Kidney (tissue), 14 donors: ENCODE results near the gene KCNK7. TPM values are rescaled to one million over a fixed set of nuclear protein-coding genes. Genes with fewer than 3 reads are reported as not detected.

Experiments
- DNase-seq, 5 donors: peaks; one replicate each; pipeline ENCODE4 v3.0.0-alpha.2; 2013 to 2020
- FAIRE-seq: peaks from 2 replicates; lab custom pipeline; 2012; peaks lifted over from hg19 to GRCh38; lab: Jason Lieb, UNC
- H3K27ac ChIP-seq, 2 donors: one replicate each; pipeline ENCODE4 v1.7.0; 2013; ENCODE audit warnings: low read depth in 2 of 2, low read length in 2 of 2, inconsistent platforms in 1 of 2
- H3K27me3 ChIP-seq: one replicate; pipeline ENCODE4 v1.7.1; 2013; ENCODE audit warnings: low read length, inconsistent platforms; ENCODE audit not compliant: control insufficient read depth, insufficient read depth
- H3K36me3 ChIP-seq, 3 donors: one replicate each; pipeline versions ENCODE4 v1.7.0 to v1.7.1; 2013; ENCODE audit warnings: low read length in 3 of 3, control low read depth in 1 of 3, inconsistent platforms in 1 of 3; ENCODE audit not compliant: insufficient read depth in 3 of 3, control insufficient read depth in 2 of 3
- H3K4me1 ChIP-seq, 3 donors: one replicate each; pipeline versions ENCODE4 v1.7.0 to v1.7.1; 2013; ENCODE audit warnings: low read length in 3 of 3, inconsistent platforms in 1 of 3, low read depth in 1 of 3; ENCODE audit not compliant: control insufficient read depth in 2 of 3, insufficient read depth in 2 of 3
- H3K4me3 ChIP-seq, 3 donors: one replicate each; pipeline versions ENCODE4 v1.7.0 to v1.8.1; 2013; ENCODE audit warnings: low read length in 3 of 3, control low read depth in 1 of 3, inconsistent platforms in 1 of 3
- H3K9ac ChIP-seq, 3 donors: one replicate each; pipeline versions ENCODE4 v1.7.0 to v1.7.1; 2013; ENCODE audit warnings: low read length in 3 of 3, control low read depth in 1 of 3, inconsistent platforms in 1 of 3
- H3K9me3 ChIP-seq, 3 donors: one replicate each; pipeline versions ENCODE4 v1.7.0 to v1.7.1; 2013; ENCODE audit warnings: low read length in 3 of 3, control low read depth in 1 of 3, inconsistent platforms in 1 of 3; ENCODE audit not compliant: control insufficient read depth in 2 of 3, insufficient read depth in 1 of 3
- CTCF ChIP-seq: IDR thresholded peaks from 3 replicates; pipeline ENCODE4 v1.5.1; 2012; ENCODE audit warnings: mild to moderate bottlenecking, moderate library complexity, borderline replicate concordance; ENCODE audit not compliant: insufficient read depth; ENCODE audit errors: extremely low read depth
- intact Hi-C: fragments of 100-400 bp; cut with DNase I; formaldehyde crosslinking; loops from one replicate; pipeline ENCODE4 v1.11.1; 2022
- polyA plus RNA-seq: library from polyadenylated mRNA; stranded (reverse); fragments of 350-450 nt; fragmentation: Illumina TruSeq; extraction: RNeasy Lipid Tissue Mini Kit (QIAGEN cat#74804); gene quantifications from one replicate; pipeline ENCODE4 v1.2.3, GENCODE V29; 2014; ENCODE audit warnings: low read depth, low replicate concordance; ENCODE audit not compliant: insufficient read depth
- total RNA-seq: library from RNA; stranded (reverse); fragmentation: NEBNext Ultra II Directional; extraction: Animal tissue kit (Norgen Biotek cat#: 25700); gene quantifications from one replicate; pipeline ENCODE4 v1.2.1, GENCODE V29; 2021
- donor health status: control.
- donor health status: control.
- donor health status: control.
- donor health status: control.
- donor health status: control.
- donor health status: DM: yes; HTN: yes; CAD: no.
- donor health status: Normal renal cell carcinoma (clear cell type).

Gene KCNK7
- total and polyA plus RNA-seq, 2 donors from 2014 or later: 0.25 TPM; not detected in 1

GRCh38 chr11:65619281-65619928 is 23.8 kb upstream of the KCNK7 start:
- Histone ChIP-seq H3K4me1 (peaks cover 0 to 13% (median 0%) of the 10 kb centered on the region in 3 donors), H3K9ac (no peak overlapping the region), H3K9me3 (no peaks in the 10 kb centered on the region), H3K4me3 (no peak overlapping the region), H3K36me3 (peaks cover 2 to 12% (median 8%) of the 10 kb centered on the region in 3 donors), H3K27me3 (no peaks in the 10 kb centered on the region), H3K27ac (no peak overlapping the region)
- TF ChIP-seq CTCF: no peak
- no peak for DNase-seq
- FAIRE-seq: no peak
- intact Hi-C loops: no loop called here

DNA sequence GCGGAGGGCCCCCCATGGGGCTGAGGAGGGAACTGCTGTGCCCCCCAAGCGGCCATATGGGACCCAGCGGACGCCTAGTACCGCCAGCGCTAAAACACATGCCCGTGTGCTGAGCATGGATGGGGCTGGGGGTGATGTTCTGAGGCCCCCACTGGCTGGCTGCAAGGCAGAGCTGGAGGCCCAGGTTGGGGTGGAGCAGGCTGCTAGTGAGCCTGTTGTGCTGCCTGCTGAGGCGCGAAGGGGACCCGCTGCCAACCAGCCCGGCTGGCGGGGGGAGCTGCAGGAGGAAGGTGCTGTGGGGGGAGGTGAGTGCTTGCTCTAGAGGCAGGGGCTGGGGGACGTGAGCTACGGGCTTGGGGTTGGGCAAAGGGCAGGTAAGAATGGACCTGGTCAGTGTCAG is 23.2 kb upstream of the KCNK7 start:
- Histone ChIP-seq H3K36me3 (peaks cover 2 to 12% (median 8%) of the 10 kb centered on the region in 3 donors), H3K9ac (no peak overlapping the region), H3K27ac (no peak overlapping the region), H3K27me3 (no peaks in the 10 kb centered on the region), H3K9me3 (no peaks in the 10 kb centered on the region), H3K4me1 (peaks cover 0 to 13% (median 0%) of the 10 kb centered on the region in 3 donors), H3K4me3 (no peak overlapping the region)
- intact Hi-C loops: no loop called here
- DNase-seq (no peak), FAIRE-seq (no peak)
- TF ChIP-seq CTCF: no peak

DNA sequence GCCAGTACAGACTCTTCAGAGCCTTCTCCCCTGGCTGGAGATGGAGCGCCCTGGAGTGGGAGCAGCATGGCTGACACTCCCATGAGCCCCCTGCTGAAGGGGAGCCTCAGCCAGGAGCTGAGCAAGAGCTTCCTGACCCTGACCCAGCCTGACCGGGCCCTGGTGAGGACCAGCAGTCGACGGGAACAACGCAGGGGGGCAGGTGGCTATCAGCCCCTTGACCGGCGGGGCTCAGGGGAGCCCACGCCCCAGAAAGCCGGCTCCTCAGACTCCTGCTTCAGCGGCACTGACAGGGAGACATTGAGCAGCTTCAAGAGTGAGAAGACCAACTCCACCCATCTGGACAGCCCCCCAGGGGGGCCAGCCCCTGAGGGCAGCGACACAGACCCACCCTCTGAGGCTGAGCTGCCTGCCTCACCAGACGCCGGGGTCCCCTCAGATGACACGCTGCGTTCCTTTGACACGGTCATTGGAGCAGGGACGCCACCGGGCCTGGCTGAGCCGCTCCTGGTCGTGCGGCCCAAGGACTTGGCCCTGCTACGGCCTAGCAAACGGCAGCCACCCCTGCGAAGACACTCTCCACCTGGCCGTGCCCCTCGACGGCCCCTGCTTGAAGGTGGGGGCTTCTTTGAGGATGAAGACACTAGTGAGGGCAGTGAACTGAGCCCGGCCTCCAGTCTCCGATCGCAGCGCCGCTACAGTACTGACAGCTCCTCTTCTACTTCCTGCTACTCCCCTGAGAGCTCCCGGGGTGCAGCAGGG is 22.6 kb upstream of the KCNK7 start:
- Histone ChIP-seq H3K27ac (no peak overlapping the region), H3K9ac (no peak overlapping the region), H3K27me3 (no peaks in the 10 kb centered on the region), H3K4me1 (peaks cover 0 to 15% (median 0%) of the 10 kb centered on the region in 3 donors), H3K4me3 (no peak overlapping the region), H3K36me3 (peaks cover 2 to 12% (median 5%) of the 10 kb centered on the region in 3 donors), H3K9me3 (no peaks in the 10 kb centered on the region)
- TF ChIP-seq CTCF: no peak
- DNase-seq (peak in 2 of 5 donors; percentile 44 to 77), FAIRE-seq (no peak)
- intact Hi-C loops: no loop called here
